MM.1S (cell line): ENCODE data around the gene ADH1B.

ENCODE experiments used
- EZH2phosphoT487 ChIP-seq: fragments of 300-600 bp; sonication (generic); IDR thresholded peaks from 2 replicates; pipeline ENCODE4 v1.6.1; 2018; ENCODE audit warnings: antibody characterized with exemption, low read length
- TF ChIP-seq, protein P1 (sequence below): fragments of 300-600 bp; sonication (generic); IDR thresholded peaks from 2 replicates; pipeline ENCODE4 v1.5.1; 2016; ENCODE audit warnings: antibody characterized with exemption, low read length, mixed read lengths

DNA sequence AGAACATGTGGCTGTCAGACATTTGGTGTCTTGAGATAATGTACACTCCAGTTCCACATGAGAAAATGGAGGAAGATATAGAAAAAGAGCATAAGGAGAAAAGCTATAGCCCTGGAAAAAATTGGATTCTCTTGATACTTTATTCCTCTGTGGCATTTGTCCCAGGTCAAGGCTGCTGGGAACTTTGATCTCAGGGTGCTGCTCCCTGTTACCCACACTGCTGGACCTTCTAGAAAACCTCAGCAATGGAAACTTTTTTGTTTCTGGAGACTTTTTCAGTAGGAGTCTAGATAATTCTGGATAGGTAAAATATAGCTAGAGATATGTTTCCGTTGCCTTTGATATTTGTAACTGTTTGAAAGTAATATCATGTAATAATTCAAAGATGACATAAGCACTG is 20.2 kb upstream of the ADH1B start:
- TF ChIP-seq, protein P1, sequence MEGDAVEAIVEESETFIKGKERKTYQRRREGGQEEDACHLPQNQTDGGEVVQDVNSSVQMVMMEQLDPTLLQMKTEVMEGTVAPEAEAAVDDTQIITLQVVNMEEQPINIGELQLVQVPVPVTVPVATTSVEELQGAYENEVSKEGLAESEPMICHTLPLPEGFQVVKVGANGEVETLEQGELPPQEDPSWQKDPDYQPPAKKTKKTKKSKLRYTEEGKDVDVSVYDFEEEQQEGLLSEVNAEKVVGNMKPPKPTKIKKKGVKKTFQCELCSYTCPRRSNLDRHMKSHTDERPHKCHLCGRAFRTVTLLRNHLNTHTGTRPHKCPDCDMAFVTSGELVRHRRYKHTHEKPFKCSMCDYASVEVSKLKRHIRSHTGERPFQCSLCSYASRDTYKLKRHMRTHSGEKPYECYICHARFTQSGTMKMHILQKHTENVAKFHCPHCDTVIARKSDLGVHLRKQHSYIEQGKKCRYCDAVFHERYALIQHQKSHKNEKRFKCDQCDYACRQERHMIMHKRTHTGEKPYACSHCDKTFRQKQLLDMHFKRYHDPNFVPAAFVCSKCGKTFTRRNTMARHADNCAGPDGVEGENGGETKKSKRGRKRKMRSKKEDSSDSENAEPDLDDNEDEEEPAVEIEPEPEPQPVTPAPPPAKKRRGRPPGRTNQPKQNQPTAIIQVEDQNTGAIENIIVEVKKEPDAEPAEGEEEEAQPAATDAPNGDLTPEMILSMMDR: no peak
- TF ChIP-seq EZH2phosphoT487: no peak
